Neural cell (in vitro differentiated cells): ENCODE measurements around the gene SPANXN1. TPM values are rescaled to one million over a fixed set of nuclear protein-coding genes. Genes with fewer than 3 reads are reported as not detected.
A peak's percentile ranks its signal among the peaks of the same experiment; 100 is the strongest.
"Not testable (repeated sequence)": the region's sequence is repeated elsewhere in the genome, so short reads cannot be mapped to it uniquely, and the experiment has no call there.

ENCODE experiments used
- H2AFZ ChIP-seq: fragments of 200-600, 300-800 bp; sonication (generic), shearing (Covaris generic); 2 replicates; pipeline ENCODE4 v1.6.0; 2014; ENCODE audit warnings: low read depth, mild to moderate bottlenecking, antibody characterized with exemption, low read length, moderate library complexity
- H3F3A ChIP-seq: fragments of 200-600 bp; shearing (Covaris generic); 2 replicates; pipeline ENCODE4 v1.6.1; 2016; ENCODE audit warnings: mild to moderate bottlenecking, moderate library complexity, mixed read lengths, antibody characterized with exemption, low read length; ENCODE audit not compliant: insufficient read depth, poor library complexity, severe bottlenecking
- H3K27ac ChIP-seq: fragments of 200-600, 300-800 bp; sonication (generic), shearing (Covaris generic); 2 replicates; pipeline ENCODE4 v1.5.1; 2014; ENCODE audit warnings: mild to moderate bottlenecking, low read length, moderate library complexity
- H3K27me3 ChIP-seq: fragments of 300-800, 200-600 bp; sonication (generic), shearing (Covaris generic); 2 replicates; pipeline ENCODE4 v1.6.0; 2014; ENCODE audit warnings: mild to moderate bottlenecking, low read depth, low read length, moderate library complexity; ENCODE audit not compliant: insufficient read depth
- H3K36me3 ChIP-seq: fragments of 300-800, 200-600 bp; sonication (generic), shearing (Covaris generic); 2 replicates; pipeline ENCODE4 v1.5.1; 2014; ENCODE audit warnings: mild to moderate bottlenecking, antibody characterized with exemption, low read length, moderate library complexity; ENCODE audit not compliant: insufficient read depth
- H3K4me2 ChIP-seq: fragments of 300-800, 200-600 bp; sonication (generic), shearing (Covaris generic); 2 replicates; pipeline ENCODE4 v1.6.0; 2014; ENCODE audit warnings: mild to moderate bottlenecking, low read length
- H3K4me3 ChIP-seq: fragments of 300-800, 200-600 bp; sonication (generic), shearing (Covaris generic); 2 replicates; pipeline ENCODE4 v1.5.1; 2014; ENCODE audit warnings: mild to moderate bottlenecking, low read length, moderate library complexity
- H3K79me2 ChIP-seq: fragments of 200-600 bp; shearing (Covaris generic); replicated peaks from 2 replicates; pipeline ENCODE4 v1.6.0; 2014; ENCODE audit warnings: mild to moderate bottlenecking, low read length, moderate library complexity; ENCODE audit not compliant: insufficient read depth
- H3K9ac ChIP-seq: fragments of 300-800, 200-600 bp; sonication (generic), shearing (Covaris generic); 2 replicates; pipeline ENCODE4 v1.6.1; 2016; ENCODE audit warnings: mild to moderate bottlenecking, low read length, mixed read lengths
- H3K9me2 ChIP-seq: fragments of 200-600 bp; shearing (Covaris generic); 2 replicates; pipeline ENCODE4 v1.6.1; 2016; ENCODE audit warnings: mild to moderate bottlenecking, low read length, mixed read lengths; ENCODE audit not compliant: insufficient read depth
- H3K9me3 ChIP-seq: fragments of 200-600, 300-800 bp; sonication (generic), shearing (Covaris generic); 2 replicates; pipeline ENCODE4 v1.6.1; 2016; ENCODE audit warnings: mild to moderate bottlenecking, mixed run types, low read length, moderate library complexity, mixed read lengths
- H4K20me1 ChIP-seq: fragments of 200-600 bp; shearing (Covaris generic); 2 replicates; pipeline ENCODE4 v1.6.1; 2016; ENCODE audit warnings: mild to moderate bottlenecking, mixed run types; ENCODE audit not compliant: insufficient read depth
- CTCF ChIP-seq: fragments of 450-650 bp; IDR thresholded peaks from 2 replicates; pipeline ENCODE4 v1.5.1; 2014; ENCODE audit warnings: antibody characterized with exemption, mild to moderate bottlenecking, moderate library complexity; ENCODE audit not compliant: poor library complexity, severe bottlenecking
- EP300 ChIP-seq: fragments of 450-650 bp; conservative IDR thresholded peaks from 2 replicates; pipeline ENCODE4 v1.6.1; 2014; ENCODE audit warnings: antibody characterized with exemption, mild to moderate bottlenecking, moderate library complexity; ENCODE audit not compliant: poor library complexity, severe bottlenecking
- EZH2 ChIP-seq: fragments of 200-600, 300-800 bp; shearing (Covaris generic), sonication (generic); IDR thresholded peaks from 2 replicates; pipeline ENCODE4 v1.6.1; 2014; ENCODE audit warnings: antibody characterized with exemption, low read length, borderline replicate concordance, mild to moderate bottlenecking; ENCODE audit not compliant: insufficient read depth, poor library complexity, severe bottlenecking
- MXI1 ChIP-seq: fragments of 450-650 bp; conservative IDR thresholded peaks from 2 replicates; pipeline ENCODE4 v1.6.1; 2014; ENCODE audit warnings: antibody characterized with exemption, mild to moderate bottlenecking; ENCODE audit not compliant: poor library complexity, severe bottlenecking
- POLR2AphosphoS5 ChIP-seq: IDR thresholded peaks from 2 replicates; pipeline ENCODE4 v1.6.1; 2012
- RAD21 ChIP-seq: fragments of 450-650 bp; conservative IDR thresholded peaks from 2 replicates; pipeline ENCODE4 v1.6.1; 2014; ENCODE audit warnings: antibody characterized with exemption, mild to moderate bottlenecking, moderate library complexity
- REST ChIP-seq: IDR thresholded peaks from 2 replicates; pipeline ENCODE4 v1.6.1; 2012; ENCODE audit warnings: borderline replicate concordance
- SMC3 ChIP-seq: fragments of 450-650 bp; conservative IDR thresholded peaks from 2 replicates; pipeline ENCODE4 v1.6.1; 2014; ENCODE audit warnings: antibody characterized with exemption, mild to moderate bottlenecking, moderate library complexity; ENCODE audit not compliant: poor library complexity
- TAF1 ChIP-seq: IDR thresholded peaks from 2 replicates; pipeline ENCODE4 v1.6.1; 2012; ENCODE audit warnings: low read depth
- polyA minus RNA-seq: library from RNA; depleted of rRNA, polyadenylated mRNA; stranded (reverse); fragments of >200 nt; gene quantifications from 2 replicates; pipeline ENCODE4 v1.2.3, GENCODE V29; 2014
- polyA plus RNA-seq: library from polyadenylated mRNA; depleted of rRNA; stranded (reverse); fragments of >200 nt; gene quantifications from 2 replicates; pipeline ENCODE4 v1.2.3, GENCODE V29; 2014

Gene SPANXN1
- polyA plus RNA-seq: not detected in 2 replicates
- not detected in 2 replicates for polyA minus RNA-seq

- not testable (repeated sequence) for H3K27ac ChIP-seq, H3K9ac ChIP-seq, H3K9me3 ChIP-seq
Observed at GRCh38 chrX:145247203-145247602, at the start of gene SPANXN1. Gene SPANXN1 (plus strand): TSS chrX:145247503. CDS start chrX:145247587, 84 bp downstream.

GRCh38 chrX:145199078-145199477 is 48.2 kb upstream of the SPANXN1 start:
- H2AFZ ChIP-seq: no peak overlapping the region
- no peak overlapping the region for H3K4me2 ChIP-seq
- no peaks in the 10 kb centered on the region for H3K27me3 ChIP-seq
- no peaks in the 10 kb centered on the region for H3F3A ChIP-seq
- no peaks in the 10 kb centered on the region for H3K79me2 ChIP-seq
- no peaks in the 10 kb centered on the region for H3K36me3 ChIP-seq
- H4K20me1 ChIP-seq: no peaks in the 10 kb centered on the region
- H3K9me2 ChIP-seq: no peaks in the 10 kb centered on the region
- no peak overlapping the region for H3K4me3 ChIP-seq
- H3K9me3 ChIP-seq: no peaks in the 10 kb centered on the region
- no peak overlapping the region for H3K27ac ChIP-seq
- no peak overlapping the region for H3K9ac ChIP-seq
- TF ChIP-seq CTCF (no peak), RAD21 (no peak), POLR2AphosphoS5 (no peak), SMC3 (no peak), EZH2 (no peak), EP300 (no peak), TAF1 (no peak), REST (no peak), MXI1 (no peak)

More at GRCh38 chrX:145247203-145247602, at the start of gene SPANXN1:
- H3K4me2 ChIP-seq, H3K4me3 ChIP-seq, H3K27me3 ChIP-seq, H3K79me2 ChIP-seq, H2AFZ ChIP-seq, H3K36me3 ChIP-seq, H3F3A ChIP-seq, H4K20me1 ChIP-seq, H3K9me2 ChIP-seq: not testable (repeated sequence)

GRCh38 chrX:145213504-145213903 is 33.8 kb upstream of the SPANXN1 start:
- no peaks in the 10 kb centered on the region for H3K27me3 ChIP-seq
- no peaks in the 10 kb centered on the region for H3K9me2 ChIP-seq
- no peak overlapping the region for H3K27ac ChIP-seq
- H2AFZ ChIP-seq: no peak overlapping the region
- no peak overlapping the region for H3K4me3 ChIP-seq
- H3K9me3 ChIP-seq: no peaks in the 10 kb centered on the region
- no peaks in the 10 kb centered on the region for H3F3A ChIP-seq
- H3K79me2 ChIP-seq: no peaks in the 10 kb centered on the region
- H3K4me2 ChIP-seq: no peak overlapping the region
- no peaks in the 10 kb centered on the region for H4K20me1 ChIP-seq
- TF ChIP-seq SMC3: peak; percentile 68
- TF ChIP-seq MXI1: no peak
- TF ChIP-seq CTCF: peak; percentile 62
- peak; percentile 69 for TF ChIP-seq RAD21
- TF ChIP-seq POLR2AphosphoS5: no peak
- no peaks in the 10 kb centered on the region for H3K36me3 ChIP-seq
- H3K9ac ChIP-seq: no peak overlapping the region
